RWPE2 (cell line): ENCODE data around the gene PINLYP.

Experiments
- ATAC-seq: fragments of 200-7000 bp; cut with Tn5 transposase; 3 replicates; pipeline ENCODE4 v1.9.1; 2021; ENCODE audit warnings: low read depth
- DNase-seq: peaks from one replicate; pipeline ENCODE4 v3.0.0-alpha.2; 2020; ENCODE audit warnings: low spot score
- H3K27ac ChIP-seq: fragments of 450-650 bp; 2 replicates; pipeline ENCODE4 v1.5.1; 2017; ENCODE audit warnings: mild to moderate bottlenecking; ENCODE audit not compliant: poor library complexity, severe bottlenecking
- H3K27me3 ChIP-seq: fragments of 250-450 bp; sonication (Bioruptor Pico); 2 replicates; pipeline ENCODE4 v1.5.1; 2021; ENCODE audit warnings: mild to moderate bottlenecking, moderate library complexity; ENCODE audit not compliant: insufficient read depth, poor library complexity, severe bottlenecking
- H3K36me3 ChIP-seq: fragments of 250-450 bp; sonication (Bioruptor Pico); 2 replicates; pipeline ENCODE4 v1.5.1; 2020; ENCODE audit warnings: low read depth, mild to moderate bottlenecking, moderate library complexity
- H3K4me1 ChIP-seq: fragments of 250-450 bp; sonication (Bioruptor Pico); 2 replicates; pipeline ENCODE4 v1.5.1; 2021; ENCODE audit warnings: mild to moderate bottlenecking, moderate library complexity; ENCODE audit not compliant: insufficient read depth, poor library complexity, severe bottlenecking
- H3K4me3 ChIP-seq: fragments of 250-450 bp; sonication (Bioruptor Pico); 2 replicates; pipeline ENCODE4 v1.5.1; 2021; ENCODE audit warnings: mild to moderate bottlenecking, moderate library complexity; ENCODE audit not compliant: severe bottlenecking
- H3K9me3 ChIP-seq: fragments of 250-450 bp; sonication (Bioruptor Pico); 2 replicates; pipeline ENCODE4 v1.5.1; 2021; ENCODE audit warnings: mild to moderate bottlenecking, moderate library complexity; ENCODE audit not compliant: severe bottlenecking
- TF ChIP-seq, protein P1 (sequence below): fragments of 450-650 bp; IDR thresholded peaks from one replicate; pipeline ENCODE4 v1.5.1; 2017; ENCODE audit warnings: mild to moderate bottlenecking, moderate library complexity; ENCODE audit not compliant: poor library complexity, severe bottlenecking

PINLYP gene

DNA sequence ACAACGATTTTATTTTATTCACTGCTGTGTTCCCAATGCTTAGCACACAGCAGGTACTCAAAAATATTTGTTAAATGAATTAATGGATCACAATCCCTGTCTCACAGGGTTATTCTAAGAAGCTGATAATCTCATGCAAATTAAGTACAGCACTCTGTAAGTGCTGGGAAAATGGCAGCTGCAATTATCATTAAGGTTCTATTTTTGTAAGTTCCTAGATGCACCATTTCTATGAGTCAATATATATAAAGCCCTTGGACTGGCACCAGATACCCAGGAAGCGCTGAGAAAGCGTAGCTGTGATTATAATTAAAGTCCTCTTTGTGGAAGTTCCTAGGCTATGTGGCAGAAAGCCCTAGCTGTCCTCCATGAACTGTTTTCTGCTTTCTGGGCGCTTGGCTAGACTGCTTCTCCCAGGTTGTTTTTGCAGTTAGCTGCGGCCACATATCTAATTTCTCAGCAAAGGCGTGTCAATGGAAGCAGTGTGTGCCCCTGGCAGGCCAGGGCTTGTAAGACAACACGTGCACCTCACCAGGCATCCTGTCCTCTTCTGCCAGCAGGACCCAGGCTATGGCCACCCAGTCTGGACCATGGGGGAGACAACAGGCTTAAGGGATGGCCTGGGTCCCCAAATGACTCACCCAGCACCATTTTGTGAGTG, 31.1 kb downstream of the PINLYP start:
- no peak overlapping the region for H3K4me3 ChIP-seq
- peak overlapping the region; percentile 39 for H3K27ac ChIP-seq
- no peaks in the 10 kb centered on the region for H3K9me3 ChIP-seq
- no peaks in the 10 kb centered on the region for H3K27me3 ChIP-seq
- ATAC-seq: peak; percentile 76
- H3K4me1 ChIP-seq: peaks cover 9% of the 10 kb centered on the region
- no peaks in the 10 kb centered on the region; the same call in 1 of the 2 replicates for H3K36me3 ChIP-seq
- no peak for DNase-seq
- TF ChIP-seq, protein P1, sequence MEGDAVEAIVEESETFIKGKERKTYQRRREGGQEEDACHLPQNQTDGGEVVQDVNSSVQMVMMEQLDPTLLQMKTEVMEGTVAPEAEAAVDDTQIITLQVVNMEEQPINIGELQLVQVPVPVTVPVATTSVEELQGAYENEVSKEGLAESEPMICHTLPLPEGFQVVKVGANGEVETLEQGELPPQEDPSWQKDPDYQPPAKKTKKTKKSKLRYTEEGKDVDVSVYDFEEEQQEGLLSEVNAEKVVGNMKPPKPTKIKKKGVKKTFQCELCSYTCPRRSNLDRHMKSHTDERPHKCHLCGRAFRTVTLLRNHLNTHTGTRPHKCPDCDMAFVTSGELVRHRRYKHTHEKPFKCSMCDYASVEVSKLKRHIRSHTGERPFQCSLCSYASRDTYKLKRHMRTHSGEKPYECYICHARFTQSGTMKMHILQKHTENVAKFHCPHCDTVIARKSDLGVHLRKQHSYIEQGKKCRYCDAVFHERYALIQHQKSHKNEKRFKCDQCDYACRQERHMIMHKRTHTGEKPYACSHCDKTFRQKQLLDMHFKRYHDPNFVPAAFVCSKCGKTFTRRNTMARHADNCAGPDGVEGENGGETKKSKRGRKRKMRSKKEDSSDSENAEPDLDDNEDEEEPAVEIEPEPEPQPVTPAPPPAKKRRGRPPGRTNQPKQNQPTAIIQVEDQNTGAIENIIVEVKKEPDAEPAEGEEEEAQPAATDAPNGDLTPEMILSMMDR: no peak

DNA sequence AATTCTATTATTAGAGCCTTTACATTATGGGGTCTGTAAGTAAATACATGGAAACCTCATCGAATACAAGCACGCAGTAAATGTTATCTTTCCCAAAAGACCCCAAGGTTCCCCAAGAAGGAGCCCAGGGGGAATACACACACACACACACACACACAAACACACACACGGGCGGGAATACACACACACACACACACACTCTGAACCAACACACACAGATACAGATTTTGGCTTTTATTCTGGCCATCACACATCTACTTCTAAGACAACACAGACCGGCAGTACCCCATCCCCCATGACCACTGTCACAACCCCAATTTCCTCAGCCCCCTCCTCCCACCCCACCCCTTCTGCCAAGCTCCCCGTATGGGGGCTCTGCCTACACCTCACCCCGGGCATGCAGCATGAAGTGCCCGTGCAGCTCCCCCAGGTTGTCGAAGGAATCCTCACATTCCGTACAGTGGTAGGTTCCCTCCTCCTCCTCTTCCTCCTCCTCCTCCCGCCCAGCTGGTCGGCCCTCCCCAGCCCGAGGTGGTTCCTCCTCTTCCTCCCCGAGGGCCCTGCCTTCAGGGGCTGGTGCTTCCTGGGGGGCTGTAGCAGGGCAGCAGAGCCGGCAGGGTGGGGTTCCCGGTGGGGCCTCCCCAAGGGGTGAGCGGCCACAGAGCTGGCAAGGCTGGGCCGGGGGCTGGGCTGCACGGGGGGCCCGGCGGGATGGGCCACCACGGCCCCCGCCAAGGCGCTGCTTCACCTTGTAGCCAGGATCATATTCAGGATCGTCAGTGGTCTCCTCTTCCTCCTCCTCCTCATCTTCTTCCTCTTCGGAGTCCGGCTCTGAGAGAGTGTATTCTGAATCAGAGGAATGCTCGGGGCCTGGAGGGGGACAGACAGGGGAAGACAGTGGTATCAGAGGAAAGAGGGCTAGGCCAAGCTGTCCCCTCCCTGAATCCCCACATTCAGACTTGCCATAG, 31.9 kb downstream of the PINLYP start:
- Histone ChIP-seq H3K36me3 (peaks cover 4% of the 10 kb centered on the region; the same call in 1 of the 2 replicates), H3K27me3 (no peaks in the 10 kb centered on the region), H3K9me3 (no peaks in the 10 kb centered on the region), H3K4me3 (no peak overlapping the region), H3K4me1 (peaks cover 9% of the 10 kb centered on the region), H3K27ac (peak overlapping the region; percentile 39)
- DNase-seq: no peak
- no peak for ATAC-seq
- TF ChIP-seq, protein P1: no peak

DNA sequence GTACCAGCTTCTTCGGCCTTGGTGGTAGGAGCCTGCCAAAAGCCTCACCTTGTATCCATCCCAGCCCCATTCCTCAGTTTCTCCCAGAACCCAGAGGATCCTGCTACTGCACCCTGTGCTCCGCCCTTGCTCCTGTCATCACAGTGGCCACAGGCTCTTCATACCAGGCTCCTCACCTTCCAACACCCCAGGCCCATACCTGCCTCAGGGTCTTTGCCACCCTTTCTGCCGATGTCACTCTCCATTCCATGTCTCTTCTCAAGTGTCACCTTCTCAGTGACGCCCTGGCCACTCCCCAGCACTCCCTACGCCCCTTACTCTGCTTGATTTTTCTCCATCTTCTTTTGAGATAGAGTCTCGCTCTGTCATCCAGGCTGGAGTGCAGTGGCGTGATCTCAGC, 34.3 kb downstream of the PINLYP start:
- ATAC-seq (no peak), DNase-seq (no peak)
- Histone ChIP-seq H3K27me3 (no peaks in the 10 kb centered on the region), H3K36me3 (peaks cover 8% of the 10 kb centered on the region; the same call in 1 of the 2 replicates), H3K4me3 (no peak overlapping the region), H3K9me3 (no peaks in the 10 kb centered on the region), H3K4me1 (peaks cover 9% of the 10 kb centered on the region), H3K27ac (no peak overlapping the region)
- TF ChIP-seq, protein P1: no peak

DNA sequence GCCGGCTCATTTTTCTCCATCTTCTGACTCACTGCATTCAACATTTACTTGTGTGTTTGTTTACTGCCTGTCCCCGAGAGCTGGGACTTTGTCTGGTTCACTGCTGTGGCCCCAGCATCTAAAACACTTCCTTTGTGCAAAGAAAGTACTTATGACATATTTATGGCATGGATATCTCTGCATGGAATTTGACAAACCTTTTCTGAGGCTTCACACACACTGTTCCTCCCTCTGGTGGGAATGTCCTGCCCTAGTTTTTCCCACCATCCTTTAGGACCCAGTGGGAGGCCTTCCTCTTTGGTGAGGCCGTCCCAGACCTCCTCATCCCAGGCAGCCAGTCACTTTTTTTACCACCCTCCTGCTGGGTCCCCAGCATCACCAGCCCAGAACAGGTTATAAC, 34.9 kb downstream of the PINLYP start:
- H3K27me3 ChIP-seq: no peaks in the 10 kb centered on the region
- H3K4me3 ChIP-seq: no peak overlapping the region
- ATAC-seq: no peak
- TF ChIP-seq, protein P1: no peak
- H3K9me3 ChIP-seq: no peaks in the 10 kb centered on the region
- peaks cover 8% of the 10 kb centered on the region; the same call in 1 of the 2 replicates for H3K36me3 ChIP-seq
- no peak overlapping the region for H3K27ac ChIP-seq
- no peak for DNase-seq
- H3K4me1 ChIP-seq: peaks cover 9% of the 10 kb centered on the region
